Activated CD4-positive, CD25-positive, alpha-beta regulatory T cell treated with anti-CD3 and anti-CD28 coated beads, Interleukin-2, amount 50 U/mL, for 16 hours (primary cell): ENCODE measurements around the gene TEAD1.

Experiments
- DNase-seq: peaks from one replicate; pipeline ENCODE4 v3.0.0-alpha.2; 2020; ENCODE audit warnings: low read depth, low spot score

Gene TEAD1

GRCh38 chr11:12936200-12936599, 262.0 kb downstream of the TEAD1 start:
- no peak for DNase-seq

GRCh38 chr11:12938590-12939247, 264.5 kb downstream of the TEAD1 start:
- DNase-seq, result no peak

GRCh38 chr11:12941671-12942070, 267.4 kb downstream of the TEAD1 start:
- DNase-seq, result no peak

GRCh38 chr11:12942157-12942556, 267.9 kb downstream of the TEAD1 start:
- no peak for DNase-seq

GRCh38 chr11:12943311-12943710, 269.1 kb downstream of the TEAD1 start:
- DNase-seq, result no peak

- DNase-seq, result no peak
Observed at GRCh38 chr11:12944889-12945288, 270.7 kb downstream of the TEAD1 start.

GRCh38 chr11:12949453-12949852, 275.2 kb downstream of the TEAD1 start:
- no peak for DNase-seq

- no peak for DNase-seq
Observed at GRCh38 chr11:12950670-12951069, 276.4 kb downstream of the TEAD1 start.

- DNase-seq, result no peak
Observed at GRCh38 chr11:12951376-12951775, 277.2 kb downstream of the TEAD1 start.

GRCh38 chr11:12952094-12952493, 277.9 kb downstream of the TEAD1 start:
- DNase-seq, result no peak

- no peak for DNase-seq
Observed at GRCh38 chr11:12958986-12959385, 284.8 kb downstream of the TEAD1 start.

- no peak for DNase-seq
Observed at GRCh38 chr11:12961615-12962014, 287.4 kb downstream of the TEAD1 start.

GRCh38 chr11:12962306-12962705, 288.1 kb downstream of the TEAD1 start:
- DNase-seq, result no peak

GRCh38 chr11:12963051-12963450, 288.8 kb downstream of the TEAD1 start:
- DNase-seq, result no peak

GRCh38 chr11:12963792-12964536, 289.7 kb downstream of the TEAD1 start:
- peak; percentile 21 for DNase-seq

GRCh38 chr11:12964650-12965049, 290.4 kb downstream of the TEAD1 start:
- no peak for DNase-seq

- no peak for DNase-seq
Observed at GRCh38 chr11:12966002-12966401, 291.8 kb downstream of the TEAD1 start.

GRCh38 chr11:12968101-12968500, 293.9 kb downstream of the TEAD1 start:
- DNase-seq, result no peak

- no peak for DNase-seq
Observed at GRCh38 chr11:12968826-12969225, 294.6 kb downstream of the TEAD1 start.

GRCh38 chr11:12971955-12972354, 297.7 kb downstream of the TEAD1 start:
- DNase-seq, result no peak

GRCh38 chr11:12973528-12974181, 299.4 kb downstream of the TEAD1 start:
- DNase-seq, result no peak

GRCh38 chr11:12975195-12975594, 301.0 kb downstream of the TEAD1 start:
- DNase-seq, result no peak
